HG02885 (cell line): Measurements from ENCODE around the gene EHD2.
"Not testable (repeated sequence)": the region's sequence is repeated elsewhere in the genome, so short reads cannot be mapped to it uniquely, and the experiment has no call there.

Source experiments
- ATAC-seq: cut with Tn5 transposase; IDR thresholded peaks from one replicate; pipeline ENCODE4 v1.9.1; 2021; ENCODE audit warnings: mild to moderate bottlenecking; ENCODE audit not compliant: unreplicated experiment, poor library complexity

Gene EHD2

DNA sequence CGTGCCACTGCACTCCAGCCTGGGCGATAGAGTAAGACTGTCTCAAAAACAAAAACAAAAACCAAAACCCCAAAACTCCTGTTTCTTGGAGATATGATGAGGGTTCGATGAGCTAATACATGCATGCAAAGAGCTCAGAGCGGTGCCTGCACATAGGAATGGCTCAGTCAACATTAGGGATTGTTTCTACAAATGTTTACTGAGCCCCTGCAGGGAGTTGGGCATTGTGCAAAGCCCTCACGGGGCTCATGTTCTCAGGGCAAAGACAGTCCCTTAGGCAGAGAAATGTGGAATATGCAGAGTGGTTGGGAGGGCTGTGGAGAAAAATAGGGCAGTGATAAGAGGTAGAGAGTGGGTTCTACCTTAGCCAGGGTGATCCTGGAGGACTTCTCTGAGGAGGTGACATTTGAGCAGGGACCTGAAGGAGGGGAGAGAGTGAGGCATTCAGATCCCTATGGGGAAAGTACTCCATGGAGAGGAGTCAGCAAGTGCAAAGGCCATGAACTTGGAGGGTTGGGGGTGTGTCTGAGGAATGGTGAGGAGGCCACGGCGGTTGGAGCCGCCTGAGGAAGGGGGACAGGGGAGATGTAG, 1.5 kb upstream of the EHD2 start:
- ATAC-seq, result no peak

DNA sequence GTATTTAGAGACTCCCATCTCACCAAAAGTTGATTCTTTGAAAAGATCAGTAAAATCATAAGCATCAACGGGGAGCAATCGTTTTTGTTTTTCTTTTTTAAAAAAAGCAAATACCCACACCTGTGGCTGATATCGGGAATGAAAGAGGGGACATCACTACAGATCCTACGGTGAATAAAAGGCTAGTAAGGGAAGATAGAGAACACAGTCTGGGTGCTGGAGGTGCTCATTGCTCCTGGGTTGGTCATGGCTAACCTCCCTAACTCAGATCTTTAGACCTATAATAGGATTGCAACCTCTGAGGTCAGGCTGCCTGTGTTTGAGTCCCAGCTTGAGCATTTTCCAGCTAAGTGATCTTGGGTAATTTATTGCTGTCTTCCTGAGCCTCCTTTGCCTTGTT, 1.1 kb downstream of the EHD2 start:
- no peak for ATAC-seq

DNA sequence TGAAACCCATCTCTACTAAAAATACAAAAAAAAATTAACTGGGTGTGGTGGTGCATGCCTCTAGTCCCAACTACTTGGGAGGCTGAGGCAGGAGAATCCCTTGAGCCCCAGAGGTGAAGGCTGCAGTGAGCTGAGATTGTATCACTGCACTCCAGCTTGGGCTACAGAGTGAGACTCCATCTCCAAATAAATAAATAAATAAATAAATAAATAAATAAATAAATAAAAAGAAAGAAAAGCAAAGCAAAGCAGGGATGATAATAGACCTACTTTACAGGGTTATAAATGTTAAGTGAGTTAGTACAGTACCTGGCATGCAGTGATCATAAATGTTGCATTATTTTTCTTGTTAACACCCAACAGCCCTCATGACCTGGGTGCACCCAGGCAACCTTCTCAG, 1.6 kb downstream of the EHD2 start:
- not testable (repeated sequence) for ATAC-seq

DNA sequence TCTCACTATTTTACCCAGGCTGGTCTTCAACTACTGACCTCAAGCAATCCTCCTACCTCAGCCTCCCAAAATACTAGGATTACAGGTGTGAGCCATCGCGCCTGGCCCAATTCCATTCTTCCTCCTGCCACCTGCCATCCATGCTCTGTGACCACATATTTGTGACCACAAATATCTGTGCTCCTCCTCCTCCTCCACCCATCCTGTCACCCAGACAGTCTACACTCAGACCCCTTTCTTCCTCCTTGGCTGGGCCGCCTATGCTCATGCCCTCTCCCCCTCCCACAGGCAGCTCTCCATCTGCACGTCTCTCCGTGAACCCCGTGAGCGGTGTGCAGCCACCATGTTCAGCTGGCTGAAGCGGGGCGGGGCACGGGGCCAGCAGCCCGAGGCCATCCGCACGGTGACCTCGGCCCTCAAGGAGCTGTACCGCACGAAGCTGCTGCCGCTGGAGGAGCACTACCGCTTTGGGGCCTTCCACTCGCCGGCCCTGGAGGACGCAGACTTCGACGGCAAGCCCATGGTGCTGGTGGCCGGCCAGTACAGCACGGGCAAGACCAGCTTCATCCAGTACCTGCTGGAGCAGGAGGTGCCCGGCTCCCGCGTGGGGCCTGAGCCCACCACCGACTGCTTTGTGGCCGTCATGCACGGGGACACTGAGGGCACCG, 3.2 kb downstream of the EHD2 start:
- no peak for ATAC-seq

DNA sequence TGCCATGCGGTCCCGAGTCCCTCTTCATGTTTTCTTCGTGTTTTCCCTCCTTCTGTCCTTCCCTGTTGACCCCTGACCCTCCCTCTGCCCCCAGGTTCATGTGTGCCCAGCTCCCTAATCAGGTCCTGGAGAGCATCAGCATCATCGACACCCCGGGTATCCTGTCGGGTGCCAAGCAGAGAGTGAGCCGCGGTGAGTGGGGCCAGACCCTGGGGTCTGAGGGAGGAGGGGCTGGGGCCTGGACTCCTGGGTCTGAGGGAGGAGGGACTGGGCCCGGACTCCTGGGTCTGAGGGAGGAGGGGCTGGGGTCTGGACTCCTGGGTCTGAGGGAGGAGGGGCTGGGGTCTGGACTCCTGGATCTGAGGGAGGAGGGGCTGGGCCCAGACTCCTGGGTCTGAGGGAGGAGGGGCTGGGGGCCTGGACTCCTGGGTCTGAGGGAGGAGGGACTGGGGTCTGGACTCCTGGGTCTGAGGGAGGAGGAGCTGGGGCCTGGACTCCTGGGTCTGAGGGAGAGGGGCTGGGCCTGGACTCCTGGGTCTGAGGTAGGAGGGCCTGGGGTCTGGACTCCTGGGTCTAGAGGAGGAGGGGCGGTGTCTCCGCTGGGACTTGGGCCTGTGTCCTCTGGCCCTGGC, 5.3 kb downstream of the EHD2 start:
- ATAC-seq, result not testable (repeated sequence)

DNA sequence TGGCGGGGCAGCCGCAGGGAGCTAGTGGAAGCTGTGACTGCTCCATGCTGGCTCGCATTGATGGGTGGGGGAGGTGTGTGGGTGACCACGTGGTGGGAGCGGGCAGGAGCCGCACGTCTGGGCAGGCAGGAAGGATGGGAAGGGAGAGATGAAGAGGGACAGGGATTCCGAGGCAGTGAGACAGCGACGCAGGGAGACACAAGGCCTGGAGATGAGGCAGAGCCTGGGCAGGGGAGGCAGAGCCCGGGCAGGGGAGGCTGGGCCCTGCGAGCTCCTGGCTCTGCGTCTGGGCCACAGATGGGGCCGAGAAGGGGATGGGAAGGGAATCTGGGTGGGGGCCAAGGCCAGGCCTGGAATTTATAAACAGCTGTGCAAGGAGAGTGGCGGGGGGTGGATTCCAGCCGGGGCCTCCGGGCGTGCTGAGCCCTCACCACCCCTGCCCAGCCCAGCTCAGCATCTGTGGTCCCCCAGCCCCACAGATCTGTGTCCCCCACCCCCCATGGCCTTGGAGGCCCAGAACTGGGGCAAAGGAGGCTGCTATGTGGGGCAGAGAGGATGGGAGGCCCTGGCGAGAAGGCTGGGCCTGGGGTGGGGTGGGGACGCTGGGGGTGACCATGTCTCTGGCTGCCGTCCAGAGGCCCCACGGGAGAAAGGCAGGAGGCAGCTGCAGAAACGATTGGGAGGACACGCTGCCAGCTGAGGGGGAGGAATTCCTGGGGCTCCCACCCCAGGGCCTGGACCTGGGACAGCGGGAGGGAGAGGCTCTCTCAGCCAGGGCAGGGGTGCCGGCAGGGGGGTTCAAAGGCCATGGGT, 6.0 kb downstream of the EHD2 start:
- no peak for ATAC-seq

DNA sequence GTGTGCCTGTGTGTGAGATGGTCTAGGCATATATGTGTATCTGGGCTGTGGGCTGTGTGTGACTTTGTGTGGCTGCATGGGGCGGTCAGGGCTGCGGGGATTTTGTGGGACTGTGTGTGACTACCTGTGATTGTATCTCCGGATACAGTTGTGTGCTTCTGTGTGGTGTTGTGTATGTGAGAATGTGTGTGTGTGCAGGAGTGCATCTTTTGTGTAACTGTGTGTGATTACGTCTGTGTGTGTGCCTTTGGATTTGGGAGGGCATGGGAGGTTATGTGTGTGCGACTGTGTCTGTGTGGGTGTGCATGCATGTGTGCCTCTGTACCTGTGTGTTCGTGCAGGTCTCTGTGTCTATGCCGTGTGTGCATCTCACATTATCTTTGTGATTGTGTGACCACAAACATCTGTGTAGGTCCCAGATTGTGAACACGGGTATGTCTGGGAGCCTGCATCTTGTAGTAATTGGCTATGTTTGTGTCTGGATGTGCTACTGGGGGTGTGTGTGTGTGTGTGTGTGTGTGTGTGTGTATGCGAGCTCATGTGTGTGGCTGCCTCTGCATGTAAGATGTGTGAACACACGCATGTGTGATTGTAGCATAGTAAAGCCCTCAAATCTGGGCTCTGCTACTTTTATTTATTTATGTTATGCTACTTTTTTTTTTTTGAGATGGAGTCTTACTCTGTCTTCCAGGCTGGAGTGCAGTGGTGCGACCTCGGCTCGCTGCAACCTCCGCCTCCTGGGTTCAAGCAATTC, 7.6 kb downstream of the EHD2 start:
- no peak for ATAC-seq

DNA sequence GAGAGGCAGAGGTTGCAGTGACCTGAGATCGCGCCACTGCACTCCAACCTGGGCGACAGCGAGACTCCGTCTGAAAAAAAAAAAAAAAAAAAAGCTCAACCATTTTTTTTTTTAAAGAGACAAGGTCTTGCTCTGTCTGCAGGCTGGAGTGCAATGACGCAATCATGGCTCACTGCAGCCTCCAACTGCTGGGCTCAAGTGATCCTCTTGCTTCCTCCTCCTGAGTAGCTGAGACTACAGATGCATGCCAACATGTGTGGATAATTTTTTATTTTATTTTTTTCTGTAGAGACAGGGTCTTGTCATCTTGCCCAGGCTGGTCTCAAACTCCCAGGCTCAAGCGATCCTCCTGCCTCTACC, 10.3 kb downstream of the EHD2 start:
- ATAC-seq, result no peak

DNA sequence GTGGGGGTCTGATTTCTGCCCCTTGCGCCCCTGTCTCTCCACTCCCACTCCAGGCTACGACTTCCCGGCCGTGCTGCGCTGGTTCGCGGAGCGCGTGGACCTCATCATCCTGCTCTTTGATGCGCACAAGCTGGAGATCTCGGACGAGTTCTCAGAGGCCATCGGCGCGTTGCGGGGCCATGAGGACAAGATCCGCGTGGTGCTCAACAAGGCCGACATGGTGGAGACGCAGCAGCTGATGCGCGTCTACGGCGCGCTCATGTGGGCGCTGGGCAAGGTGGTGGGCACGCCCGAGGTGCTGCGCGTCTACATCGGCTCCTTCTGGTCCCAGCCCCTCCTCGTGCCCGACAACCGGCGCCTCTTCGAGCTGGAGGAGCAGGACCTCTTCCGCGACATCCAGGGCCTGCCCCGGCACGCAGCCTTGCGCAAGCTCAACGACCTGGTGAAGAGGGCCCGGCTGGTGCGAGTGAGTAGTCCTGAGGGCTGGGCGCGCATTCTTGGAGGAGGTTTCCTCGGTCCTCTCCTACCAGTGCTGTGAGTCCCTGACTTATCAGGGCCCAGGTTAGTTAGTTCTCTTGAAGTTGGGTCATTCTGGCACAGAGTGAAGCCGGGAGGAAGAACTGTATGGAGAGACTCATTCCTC, 12.7 kb downstream of the EHD2 start:
- no peak for ATAC-seq

DNA sequence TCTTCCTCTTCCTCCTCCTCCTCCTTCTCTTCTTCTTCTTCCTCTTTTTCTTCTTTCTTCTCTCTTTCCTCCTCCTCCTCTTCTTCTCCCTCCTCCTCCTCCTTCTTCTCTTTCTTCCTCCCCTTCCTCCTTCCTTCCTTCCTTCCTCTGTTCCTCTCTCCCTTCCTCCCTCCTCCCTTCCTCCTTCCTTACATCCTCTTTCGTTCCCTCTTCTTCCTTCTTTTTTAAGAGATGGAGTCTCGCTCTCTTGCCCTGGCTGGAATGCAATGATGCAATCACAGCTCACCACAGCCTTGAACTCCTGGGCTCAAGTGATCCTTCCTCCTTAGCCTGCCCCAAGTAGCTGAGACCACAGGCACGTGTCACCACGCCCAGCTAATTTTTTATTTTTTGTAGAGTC, 13.2 kb downstream of the EHD2 start:
- ATAC-seq, result no peak

DNA sequence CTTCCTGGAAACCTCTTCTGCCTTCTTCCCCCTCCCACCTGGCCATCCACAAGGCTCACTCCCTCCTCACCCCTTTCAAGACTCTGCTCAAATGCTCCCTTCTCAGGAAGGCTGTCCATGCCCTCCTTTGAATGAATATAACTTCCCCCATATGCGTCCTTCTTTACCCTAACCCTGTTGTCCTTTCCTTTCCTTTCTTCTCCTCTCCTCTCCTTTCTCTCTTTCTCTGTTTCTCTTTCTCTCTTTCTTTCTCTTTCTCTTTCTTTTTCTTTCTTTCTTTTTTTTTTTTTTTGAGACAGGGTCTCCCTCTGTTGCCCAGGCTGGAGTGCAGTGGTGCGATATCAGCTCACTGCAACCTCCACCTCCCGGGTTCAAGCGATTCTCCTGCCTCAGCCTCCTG, 15.1 kb downstream of the EHD2 start:
- not testable (repeated sequence) for ATAC-seq

DNA sequence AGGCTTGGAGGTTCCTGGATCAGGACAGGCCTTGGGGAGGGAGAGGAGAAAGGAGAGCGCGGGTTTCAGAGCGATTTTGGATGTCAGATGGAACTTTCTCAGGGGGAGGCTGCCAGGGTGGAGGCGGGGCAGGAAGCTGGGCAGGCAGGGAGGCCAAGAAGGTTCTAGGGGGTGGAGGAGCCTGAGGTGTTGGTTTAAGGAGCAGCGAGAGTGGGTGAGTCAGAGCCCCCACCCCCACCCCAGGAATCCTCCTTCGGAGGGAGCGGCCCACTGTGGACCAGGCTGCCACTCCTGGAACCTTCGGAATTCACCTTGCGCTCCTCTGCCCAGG, 16.2 kb downstream of the EHD2 start:
- no peak for ATAC-seq

DNA sequence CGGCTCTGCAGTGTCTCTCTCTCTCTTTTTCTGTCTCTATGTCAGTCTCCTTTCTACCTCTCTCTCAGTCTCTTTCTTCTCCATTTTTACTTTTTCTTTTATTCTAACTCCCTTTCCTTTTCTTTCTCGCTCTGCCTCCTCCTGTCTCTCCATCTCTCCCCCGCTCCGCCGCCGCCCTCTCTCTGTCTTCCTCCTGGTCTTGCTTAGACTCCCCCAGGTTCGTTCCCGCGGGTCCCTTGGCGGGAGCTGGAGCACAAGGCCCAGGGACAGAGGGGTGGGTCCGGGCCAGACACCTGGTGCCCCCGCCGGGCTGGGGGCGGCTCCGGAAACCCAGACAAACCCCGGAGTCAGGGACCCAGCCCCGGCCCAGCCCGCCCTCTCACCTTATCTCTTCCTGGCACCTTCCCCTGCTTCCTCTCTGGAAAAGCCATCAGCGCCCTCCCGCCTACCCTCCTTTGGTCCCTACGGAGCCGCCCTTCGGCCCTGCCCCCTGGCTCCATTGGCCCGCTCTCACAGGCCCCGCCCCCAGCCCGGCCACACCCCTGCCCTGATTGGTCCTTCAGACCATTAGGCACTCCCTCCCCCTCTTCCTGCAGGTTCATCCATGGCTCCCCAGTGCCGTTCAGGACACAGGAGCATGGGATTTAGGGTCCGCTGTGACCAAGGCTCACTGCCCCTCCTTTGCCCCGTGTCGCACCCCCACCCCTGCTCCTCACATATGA, 16.7 kb downstream of the EHD2 start:
- no peak for ATAC-seq

DNA sequence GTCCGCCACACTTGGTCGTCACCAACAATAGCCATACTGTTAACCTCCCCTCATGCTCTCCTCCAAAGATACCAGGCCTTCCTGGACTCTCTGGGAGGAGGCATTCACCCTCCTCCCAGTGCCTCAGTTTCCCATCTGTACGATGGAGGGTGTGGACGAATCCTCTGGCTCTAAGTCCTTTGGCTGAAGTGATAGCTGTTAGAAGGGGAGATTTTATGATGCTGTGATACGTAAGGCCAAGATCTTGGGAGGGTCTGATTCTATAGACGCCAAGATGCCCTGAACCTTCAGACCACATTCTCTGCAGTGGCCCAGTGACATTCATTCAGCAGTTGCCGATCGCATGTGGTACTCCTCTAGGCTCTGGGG, 17.3 kb downstream of the EHD2 start:
- ATAC-seq, result no peak

DNA sequence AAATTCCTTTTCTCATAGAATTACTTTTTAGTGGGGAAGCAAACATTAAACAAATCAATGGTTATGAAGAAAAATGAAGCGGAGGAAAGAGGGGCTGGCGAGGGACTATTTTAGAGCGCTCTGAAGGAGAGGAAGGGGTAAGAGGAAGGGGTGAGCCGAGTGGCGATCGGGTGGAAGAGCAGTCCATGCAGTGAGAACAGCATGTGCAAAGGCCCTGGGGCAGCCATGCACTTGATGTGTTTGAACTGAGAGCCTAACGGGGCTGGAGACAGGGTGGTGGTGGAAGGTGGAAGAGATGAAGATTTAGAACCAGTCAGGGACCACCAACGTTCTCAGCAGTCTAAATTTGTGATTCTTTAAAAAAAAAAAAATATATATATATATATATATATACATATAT, 17.7 kb downstream of the EHD2 start:
- no peak for ATAC-seq

DNA sequence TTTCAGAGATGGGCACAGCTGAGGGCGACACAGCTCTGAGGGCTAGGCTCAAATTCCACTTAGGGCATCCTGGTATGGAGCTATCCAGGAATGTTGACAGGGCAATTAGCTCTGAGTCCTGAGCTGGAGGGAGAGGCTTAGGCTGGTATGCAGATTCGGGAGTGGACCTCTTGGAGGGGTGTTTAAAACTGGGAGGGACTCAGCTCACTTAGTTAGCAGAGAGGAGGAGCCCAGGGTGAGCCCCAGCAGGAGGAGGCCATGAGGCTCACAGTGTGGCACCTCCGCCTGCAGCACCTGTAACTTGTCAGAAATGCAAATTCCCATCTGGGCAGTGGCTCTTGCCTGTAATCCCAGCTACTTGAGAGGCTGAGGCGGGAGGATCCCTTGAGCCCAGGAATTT, 21.9 kb downstream of the EHD2 start:
- ATAC-seq, result no peak

DNA sequence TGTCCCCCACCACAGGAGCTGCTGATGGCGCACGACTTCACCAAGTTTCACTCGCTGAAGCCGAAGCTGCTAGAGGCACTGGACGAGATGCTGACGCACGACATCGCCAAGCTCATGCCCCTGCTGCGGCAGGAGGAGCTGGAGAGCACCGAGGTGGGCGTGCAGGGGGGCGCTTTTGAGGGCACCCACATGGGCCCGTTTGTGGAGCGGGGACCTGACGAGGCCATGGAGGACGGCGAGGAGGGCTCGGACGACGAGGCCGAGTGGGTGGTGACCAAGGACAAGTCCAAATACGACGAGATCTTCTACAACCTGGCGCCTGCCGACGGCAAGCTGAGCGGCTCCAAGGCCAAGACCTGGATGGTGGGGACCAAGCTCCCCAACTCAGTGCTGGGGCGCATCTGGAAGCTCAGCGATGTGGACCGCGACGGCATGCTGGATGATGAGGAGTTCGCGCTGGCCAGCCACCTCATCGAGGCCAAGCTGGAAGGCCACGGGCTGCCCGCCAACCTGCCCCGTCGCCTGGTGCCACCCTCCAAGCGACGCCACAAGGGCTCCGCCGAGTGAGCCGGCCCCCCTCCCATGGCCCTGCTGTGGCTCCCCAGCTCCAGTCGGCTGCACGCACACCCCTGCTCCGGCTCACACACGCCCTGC, 27.8 kb downstream of the EHD2 start:
- no peak for ATAC-seq

DNA sequence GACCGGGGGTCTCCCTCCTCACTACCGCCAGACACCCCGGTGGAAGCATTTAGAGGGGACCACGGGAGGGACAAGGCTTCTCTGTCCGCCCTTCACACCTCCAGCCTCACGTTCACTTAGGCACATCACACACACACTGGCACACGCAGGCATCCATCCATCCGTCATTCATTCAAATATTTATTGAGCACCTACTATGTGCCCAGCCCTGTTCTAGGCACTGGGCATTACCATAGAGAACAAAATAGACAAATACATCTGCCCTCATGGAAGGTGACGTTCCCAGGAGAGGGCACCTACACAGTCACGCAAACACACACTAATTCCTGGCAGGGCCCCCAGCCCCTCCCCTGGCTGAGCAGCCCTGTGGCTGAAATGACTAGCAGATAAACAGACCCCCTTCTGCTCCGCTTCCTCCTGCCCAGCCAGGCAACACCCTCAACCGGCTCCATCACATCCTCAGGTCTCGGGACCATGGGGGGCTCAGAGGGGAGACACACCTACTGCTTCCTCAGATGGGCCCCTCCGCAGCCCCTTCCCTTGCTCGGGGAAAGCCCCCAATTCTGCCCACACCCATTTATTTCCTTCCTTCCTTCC, 28.4 kb downstream of the EHD2 start:
- no peak for ATAC-seq

DNA sequence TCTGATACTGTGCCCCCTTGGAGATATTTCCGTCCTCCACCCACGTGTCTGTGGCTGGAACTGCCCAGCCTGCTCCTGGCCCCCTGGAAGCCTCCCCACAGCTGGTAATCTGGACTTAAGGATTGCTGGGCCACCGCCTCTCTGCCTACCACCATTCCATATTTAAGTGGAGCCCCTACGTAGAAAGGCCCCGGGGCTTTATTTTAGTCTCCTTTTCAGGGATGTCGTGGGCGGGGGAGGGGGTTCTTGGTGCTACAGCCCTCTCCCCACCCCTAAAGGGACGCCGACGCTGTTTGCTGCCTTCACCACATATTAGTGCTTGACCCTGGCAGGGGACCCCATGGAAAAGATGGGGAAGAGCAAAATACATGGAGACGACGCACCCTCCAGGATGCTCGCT, 29.4 kb downstream of the EHD2 start:
- no peak for ATAC-seq
